ENCODE measurements around the gene OSTN.

DNA sequence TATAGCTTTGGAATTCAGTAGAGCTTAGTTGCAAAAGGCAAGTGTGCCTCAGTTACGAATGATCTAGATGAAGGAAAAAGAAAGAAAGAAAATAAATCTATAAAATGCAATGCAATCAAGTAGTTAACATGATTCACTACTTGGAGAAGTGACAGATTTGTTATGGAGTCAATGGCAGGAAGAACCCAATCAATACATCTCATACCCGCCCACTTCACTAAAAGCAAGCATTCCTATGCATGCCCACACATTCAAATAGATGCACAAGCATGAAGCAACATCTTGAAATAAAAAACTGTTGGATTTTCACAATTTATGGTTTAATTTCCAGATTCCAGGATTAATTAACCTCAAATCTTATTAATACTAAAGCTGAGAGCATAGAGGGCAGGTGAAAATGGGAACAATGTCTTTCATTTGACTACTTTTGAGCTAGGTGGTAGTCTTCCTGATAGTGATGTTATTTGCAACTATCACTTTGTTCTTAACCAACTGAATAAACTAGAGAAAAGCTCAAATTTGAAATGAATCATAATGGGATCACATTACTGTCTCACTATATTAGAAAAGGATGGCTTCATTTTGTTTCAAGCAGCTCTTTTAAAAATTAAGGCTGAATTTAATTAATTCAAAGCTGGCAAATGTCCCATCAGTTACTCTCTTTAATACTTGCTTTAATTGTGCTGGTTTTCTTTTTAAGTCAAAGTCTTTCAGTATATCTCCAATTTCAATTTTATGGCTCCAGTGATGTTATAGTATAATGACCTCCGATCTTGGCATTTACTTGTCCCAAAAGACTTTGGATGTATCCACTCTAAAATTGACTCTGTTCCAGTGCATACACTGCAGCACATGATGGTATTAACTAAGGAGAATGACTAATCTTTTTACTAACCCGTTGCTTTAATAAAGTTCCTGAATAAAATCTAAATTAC is 83.5 kb downstream of the OSTN start:
- TF ChIP-seq CTCF (IDR thresholded peaks at IDR 0.05) (no peak), POLR2A (IDR thresholded peaks at IDR 0.05) (no peak)
